ENCODE results near the gene SLC34A2. TPM values are rescaled to one million over a fixed set of nuclear protein-coding genes. Genes with fewer than 3 reads are reported as not detected.
A peak's percentile ranks its signal among the peaks of the same experiment; 100 is the strongest.

Gene SLC34A2
- total RNA-seq, 6 donors from 2014 or later = 618 to 2,772 (median 1,642) TPM

DNA sequence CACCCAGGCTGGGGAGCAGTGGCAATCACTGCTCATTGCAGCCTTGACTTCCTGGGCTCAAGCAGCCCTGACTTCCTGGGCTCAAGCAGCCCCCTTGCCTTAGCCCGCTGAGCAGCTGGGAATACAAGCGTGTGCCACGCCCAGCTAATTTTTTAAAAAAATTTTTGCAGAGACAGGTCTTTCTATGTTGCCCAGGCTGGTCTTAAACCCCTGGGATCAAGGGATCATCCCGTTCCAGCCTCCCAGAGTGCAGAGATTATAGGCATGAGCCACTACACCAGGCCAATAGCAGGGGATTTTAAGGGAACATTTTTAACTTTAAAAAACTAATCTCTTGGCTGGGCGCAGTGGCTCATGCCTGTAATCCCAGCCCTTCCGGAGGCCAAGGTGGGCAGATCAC lies 5.3 kb upstream of the SLC34A2 start:
- H3K4me3 ChIP-seq = no peak overlapping the region
- no peaks in the 10 kb centered on the region for H3K9me3 ChIP-seq
- H3K36me3 ChIP-seq = no peaks in the 10 kb centered on the region
- TF ChIP-seq, protein P1, sequence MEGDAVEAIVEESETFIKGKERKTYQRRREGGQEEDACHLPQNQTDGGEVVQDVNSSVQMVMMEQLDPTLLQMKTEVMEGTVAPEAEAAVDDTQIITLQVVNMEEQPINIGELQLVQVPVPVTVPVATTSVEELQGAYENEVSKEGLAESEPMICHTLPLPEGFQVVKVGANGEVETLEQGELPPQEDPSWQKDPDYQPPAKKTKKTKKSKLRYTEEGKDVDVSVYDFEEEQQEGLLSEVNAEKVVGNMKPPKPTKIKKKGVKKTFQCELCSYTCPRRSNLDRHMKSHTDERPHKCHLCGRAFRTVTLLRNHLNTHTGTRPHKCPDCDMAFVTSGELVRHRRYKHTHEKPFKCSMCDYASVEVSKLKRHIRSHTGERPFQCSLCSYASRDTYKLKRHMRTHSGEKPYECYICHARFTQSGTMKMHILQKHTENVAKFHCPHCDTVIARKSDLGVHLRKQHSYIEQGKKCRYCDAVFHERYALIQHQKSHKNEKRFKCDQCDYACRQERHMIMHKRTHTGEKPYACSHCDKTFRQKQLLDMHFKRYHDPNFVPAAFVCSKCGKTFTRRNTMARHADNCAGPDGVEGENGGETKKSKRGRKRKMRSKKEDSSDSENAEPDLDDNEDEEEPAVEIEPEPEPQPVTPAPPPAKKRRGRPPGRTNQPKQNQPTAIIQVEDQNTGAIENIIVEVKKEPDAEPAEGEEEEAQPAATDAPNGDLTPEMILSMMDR (IDR thresholded peaks at IDR 0.05) = no peak
- TF ChIP-seq POLR2A (IDR thresholded peaks at IDR 0.05) = no peak
- no peak for DNase-seq
- no peaks in the 10 kb centered on the region for H3K27me3 ChIP-seq
- no peak for ATAC-seq (ENCODE audit: low FRiP score in 2 of 2)
- no peak overlapping the region for H3K27ac ChIP-seq
- H3K4me1 ChIP-seq = peaks cover 0 to 9% (median 2%) of the 10 kb centered on the region in 4 donors
- 74 to 92% methylated on average over 5 to 6 of the region's 6 CpGs for WGBS, 2 donors

DNA sequence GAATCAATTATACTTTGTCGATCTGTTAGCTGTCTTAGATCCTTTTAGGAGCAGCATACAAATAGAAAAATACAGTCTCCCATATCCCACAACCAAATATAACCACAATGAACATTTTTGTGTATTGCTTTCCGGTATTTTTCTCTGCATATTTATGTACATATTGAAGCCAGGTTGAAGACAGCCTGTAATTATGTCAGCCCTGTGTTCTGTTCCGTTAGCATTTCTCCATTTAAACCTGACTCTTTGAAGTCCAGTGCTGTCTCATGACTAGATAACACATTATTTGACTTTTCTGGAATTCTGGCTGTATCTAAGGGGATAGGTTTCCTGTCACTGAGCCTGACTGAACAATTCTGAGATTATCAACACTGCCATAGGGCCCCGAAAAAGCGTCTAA lies 4.0 kb upstream of the SLC34A2 start:
- 59 to 69% methylated on average over 5 of the region's 5 CpGs for WGBS, 2 donors
- DNase-seq = no peak
- Histone ChIP-seq H3K4me3 (no peak overlapping the region), H3K27ac (peak overlapping the region in 3 of 4 donors; percentile 85 to 93 (median 86)), H3K9me3 (no peaks in the 10 kb centered on the region), H3K4me1 (peaks cover 0 to 15% (median 2%) of the 10 kb centered on the region in 4 donors), H3K36me3 (no peaks in the 10 kb centered on the region), H3K27me3 (no peaks in the 10 kb centered on the region)
- no peak for TF ChIP-seq EP300 (IDR thresholded peaks at IDR 0.05)
- TF ChIP-seq, protein P1 (IDR thresholded peaks at IDR 0.05) = no peak
- TF ChIP-seq POLR2A (IDR thresholded peaks at IDR 0.05) = no peak
- no peak for TF ChIP-seq POLR2AphosphoS5 (IDR thresholded peaks at IDR 0.05)
- no peak for ATAC-seq (ENCODE audit: low FRiP score in 2 of 2)

GRCh38 chr4:25654031-25654970 lies 1.4 kb upstream of the SLC34A2 start:
- no peaks in the 10 kb centered on the region for H3K36me3 ChIP-seq
- TF ChIP-seq EP300 (IDR thresholded peaks at IDR 0.05) = no peak
- TF ChIP-seq, protein P1 (IDR thresholded peaks at IDR 0.05) = no peak
- peak in 1 of 2 donors; percentile 57 for TF ChIP-seq POLR2AphosphoS5 (IDR thresholded peaks at IDR 0.05)
- peak in 1 of 4 donors; percentile 53 for TF ChIP-seq POLR2A (IDR thresholded peaks at IDR 0.05)
- ATAC-seq (ENCODE audit: low FRiP score in 2 of 2) = peak; percentile 27 to 64
- H3K27me3 ChIP-seq = no peaks in the 10 kb centered on the region
- peaks cover 0 to 15% (median 2%) of the 10 kb centered on the region in 4 donors for H3K4me1 ChIP-seq
- WGBS, 2 donors = 50 to 56% methylated on average over 16 to 17 of the region's 17 CpGs
- peak overlapping the region; percentile 76 to 93 (median 86) for H3K27ac ChIP-seq
- H3K4me3 ChIP-seq = peak overlapping the region in 3 of 4 donors; percentile 48 to 53 (median 53)
- peak in 1 of 2 donors; percentile 72 for DNase-seq
- no peaks in the 10 kb centered on the region for H3K9me3 ChIP-seq

DNA sequence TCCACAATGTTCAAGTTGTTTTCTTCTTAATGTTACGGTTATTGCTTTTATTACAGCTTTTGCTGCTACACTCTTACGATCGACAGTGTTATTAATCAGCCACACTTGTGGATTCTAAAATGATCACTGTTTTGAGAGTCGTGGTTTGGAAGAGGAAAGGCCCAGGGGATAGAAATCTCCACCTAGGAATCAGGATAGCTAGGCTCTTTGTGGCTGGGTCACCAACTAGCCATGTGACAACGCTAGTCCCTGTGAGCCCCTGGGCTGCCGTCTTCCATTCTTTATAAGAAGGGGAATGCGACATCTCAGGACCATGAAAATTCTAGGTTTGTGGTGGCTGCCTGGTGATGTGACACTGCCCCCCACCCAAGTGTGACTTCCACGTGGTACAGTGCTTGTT lies 380 bp downstream of the SLC34A2 start:
- H3K4me3 ChIP-seq = peak overlapping the region in 3 of 4 donors; percentile 48 to 53 (median 53)
- H3K36me3 ChIP-seq = peaks cover 0 to under 1% (median 0%) of the 10 kb centered on the region in 4 donors
- 51 to 54% methylated on average over 8 of the region's 8 CpGs for WGBS, 2 donors
- H3K27me3 ChIP-seq = no peaks in the 10 kb centered on the region
- peak overlapping the region; percentile 76 to 93 (median 86) for H3K27ac ChIP-seq
- DNase-seq (no peak), ATAC-seq (ENCODE audit: low FRiP score in 2 of 2) (no peak)
- H3K4me1 ChIP-seq = peaks cover 0 to 15% (median 2%) of the 10 kb centered on the region in 4 donors
- no peaks in the 10 kb centered on the region for H3K9me3 ChIP-seq
- TF ChIP-seq POLR2A (IDR thresholded peaks at IDR 0.05) = no peak
- TF ChIP-seq, protein P1 (IDR thresholded peaks at IDR 0.05) = no peak

Measured in upper lobe of left lung (tissue), 6 donors.